NCI-H1417 (cell line): ENCODE results near the gene ATN1.

Experiments used
- DNase-seq, 3 experiments: peaks; one replicate each; lab custom pipeline; 2025; lab: John Stamatoyannopoulos, UW

Gene ATN1

DNA sequence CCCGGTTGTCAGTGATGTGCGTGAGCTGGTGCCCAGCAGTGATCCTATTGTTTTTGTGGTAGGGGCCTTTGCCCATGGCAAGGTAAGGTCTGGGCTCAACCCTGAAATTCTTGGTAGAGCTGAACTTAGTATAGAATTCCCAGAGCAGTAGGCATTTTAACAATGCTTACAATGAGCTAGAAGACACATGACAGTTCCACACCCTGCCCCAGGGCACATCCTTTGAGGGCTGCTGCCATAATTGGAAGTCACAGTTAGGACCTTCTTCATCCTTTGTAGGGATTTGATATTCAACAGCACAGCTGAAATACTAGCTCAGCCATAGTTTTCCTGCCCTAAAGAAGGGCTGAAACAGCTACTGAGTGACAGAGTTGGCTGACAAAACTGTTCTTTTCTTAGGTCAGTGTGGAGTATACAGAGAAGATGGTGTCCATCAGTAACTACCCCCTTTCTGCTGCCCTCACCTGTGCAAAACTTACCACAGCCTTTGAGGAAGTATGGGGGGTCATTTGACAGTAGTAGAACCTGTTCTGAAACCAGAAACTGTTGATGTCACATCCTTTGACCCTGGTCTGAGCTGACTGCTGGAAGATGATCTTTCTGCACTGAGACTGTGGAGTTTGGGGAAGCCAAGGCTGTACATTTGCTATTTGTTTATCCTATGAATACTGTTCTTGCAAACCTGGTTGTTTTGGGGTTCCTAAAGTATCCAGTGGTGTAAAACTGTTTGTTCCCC, 47.7 kb downstream of the ATN1 start:
- no peak for DNase-seq

DNA sequence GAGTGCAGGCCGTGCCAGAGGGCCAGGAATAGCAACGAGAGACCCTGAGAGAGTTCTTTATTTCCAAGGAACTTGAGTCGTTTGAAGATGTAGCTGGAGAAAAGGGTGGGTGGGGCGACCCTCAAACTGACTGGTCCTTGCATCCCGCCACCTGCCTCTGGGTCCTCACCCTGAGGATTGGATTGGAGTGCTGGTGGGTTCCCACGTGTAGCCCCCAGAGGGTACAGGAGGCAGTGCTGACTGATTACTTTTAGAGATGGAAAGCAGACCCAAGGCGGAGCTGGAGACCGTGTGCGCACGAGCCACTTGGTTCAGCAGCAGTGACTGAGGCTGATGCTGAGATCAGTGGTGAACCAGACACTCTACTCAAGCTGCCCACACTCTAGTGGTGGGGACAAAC, 49.9 kb downstream of the ATN1 start:
- DNase-seq, result no peak

DNA sequence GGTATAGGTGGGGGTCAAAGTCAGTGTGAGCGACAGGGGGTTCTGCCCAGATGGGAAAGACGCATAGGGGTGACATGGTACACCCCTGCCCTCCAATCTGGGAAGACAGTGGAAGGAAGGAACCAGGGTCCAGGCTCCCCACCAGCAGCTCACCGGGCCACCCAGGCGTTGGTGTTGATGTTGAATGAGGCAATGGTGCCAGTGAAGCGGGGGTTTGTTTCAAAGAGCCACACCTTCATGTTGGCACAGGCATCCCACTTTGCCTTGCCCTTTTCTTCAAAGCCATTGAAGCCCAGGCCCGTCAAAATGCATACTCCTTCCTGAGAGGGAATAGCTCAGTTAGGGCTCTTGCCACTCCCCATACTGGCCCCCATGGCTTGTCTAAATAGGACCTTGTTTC, 50.4 kb downstream of the ATN1 start:
- no peak for DNase-seq

DNA sequence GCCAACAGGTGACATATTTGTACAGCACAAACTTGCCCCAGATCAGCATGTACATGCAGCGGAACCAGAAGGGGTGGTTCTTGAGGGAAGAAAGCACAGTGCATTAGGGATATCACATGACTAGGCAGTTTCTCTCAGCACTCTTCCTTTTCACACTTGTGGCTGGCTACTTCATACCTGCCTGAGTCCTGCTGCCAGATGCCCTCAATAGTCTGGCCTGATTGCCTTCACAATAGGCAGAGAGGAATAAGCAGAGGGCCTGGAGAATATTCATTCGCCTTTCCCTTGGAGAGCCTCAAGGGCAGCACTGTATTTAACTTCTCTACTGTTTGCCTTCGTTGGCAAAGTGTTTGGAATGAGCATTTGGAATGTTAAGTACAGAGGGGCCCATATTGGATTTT, 50.9 kb downstream of the ATN1 start:
- DNase-seq, result no peak

DNA sequence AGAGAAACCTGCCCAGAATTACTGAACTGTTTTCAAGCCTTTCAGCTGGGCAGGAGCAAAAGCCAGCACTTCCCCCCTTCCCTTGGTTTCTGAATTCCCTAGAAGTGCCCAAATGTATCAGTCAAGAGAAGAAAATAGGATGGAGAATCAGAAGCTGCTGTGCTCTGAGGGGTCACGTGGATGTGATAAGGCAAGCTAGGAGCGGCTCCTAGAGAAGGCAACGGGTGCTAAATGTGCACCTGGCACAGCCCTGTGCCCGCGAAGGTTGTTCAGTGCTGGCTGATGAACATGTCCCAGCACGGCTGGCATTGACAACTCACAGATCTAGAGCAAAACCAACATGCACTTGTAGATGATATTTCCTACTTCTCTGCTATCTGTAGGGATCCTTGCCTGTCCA, 51.3 kb downstream of the ATN1 start:
- DNase-seq, result no peak

DNA sequence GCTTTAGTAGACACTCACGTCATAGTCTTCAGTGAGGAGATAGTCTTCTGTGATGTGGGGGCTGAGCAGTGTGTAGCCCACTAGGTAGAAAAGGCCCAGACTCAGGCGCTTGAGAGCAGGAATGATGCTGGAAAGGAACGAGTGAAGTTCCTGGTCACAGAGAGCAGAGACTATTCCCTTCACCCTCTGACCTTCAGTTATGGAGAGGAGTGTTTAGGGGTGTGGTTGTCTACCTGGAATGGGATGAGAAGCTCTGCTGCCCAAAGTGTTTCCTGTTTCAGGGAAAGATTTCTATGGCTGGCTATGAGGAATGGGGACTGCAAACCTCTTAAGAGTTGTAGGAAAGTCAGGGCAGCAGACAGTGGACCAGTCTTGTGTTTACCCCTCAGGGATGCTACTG, 51.7 kb downstream of the ATN1 start:
- DNase-seq, result no peak

DNA sequence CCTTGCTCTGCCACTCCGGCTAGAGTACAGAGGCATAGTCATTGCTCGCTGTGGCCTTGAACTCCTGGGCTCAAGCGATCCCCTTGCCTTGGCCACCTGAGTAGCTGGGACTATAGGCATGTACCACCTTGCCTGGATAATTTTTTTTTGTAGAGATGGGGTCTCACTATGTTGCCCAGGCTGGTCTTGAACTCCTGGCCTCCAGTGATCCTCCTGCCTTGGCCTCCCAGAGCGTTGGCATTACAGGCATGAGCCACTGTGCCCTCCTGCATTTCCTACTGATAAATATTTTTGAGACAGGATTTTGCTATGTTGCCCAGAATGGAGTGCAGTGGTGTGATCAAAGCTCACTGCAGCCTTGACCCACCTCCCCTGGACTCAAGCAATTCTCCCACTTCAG, 52.3 kb downstream of the ATN1 start:
- no peak for DNase-seq

DNA sequence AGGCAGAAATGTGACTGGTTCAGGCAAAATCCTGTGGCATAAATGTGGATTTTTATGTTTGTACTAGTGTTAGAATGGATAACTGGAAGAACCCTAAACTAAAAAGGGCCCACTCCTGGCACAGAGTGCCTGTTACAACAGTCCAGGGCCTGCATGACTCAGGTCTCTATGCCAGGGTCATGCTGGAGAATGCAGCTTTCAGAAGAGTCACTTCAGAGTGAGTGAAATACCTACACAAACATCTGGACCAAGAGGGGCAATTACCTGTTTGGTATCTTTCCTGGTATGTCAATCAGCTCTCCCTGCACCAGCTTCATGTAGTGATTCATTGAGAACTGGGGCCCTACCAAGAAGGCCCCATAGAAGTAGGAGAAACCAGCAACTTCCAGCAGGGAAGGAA, 53.0 kb downstream of the ATN1 start:
- DNase-seq, result no peak

DNA sequence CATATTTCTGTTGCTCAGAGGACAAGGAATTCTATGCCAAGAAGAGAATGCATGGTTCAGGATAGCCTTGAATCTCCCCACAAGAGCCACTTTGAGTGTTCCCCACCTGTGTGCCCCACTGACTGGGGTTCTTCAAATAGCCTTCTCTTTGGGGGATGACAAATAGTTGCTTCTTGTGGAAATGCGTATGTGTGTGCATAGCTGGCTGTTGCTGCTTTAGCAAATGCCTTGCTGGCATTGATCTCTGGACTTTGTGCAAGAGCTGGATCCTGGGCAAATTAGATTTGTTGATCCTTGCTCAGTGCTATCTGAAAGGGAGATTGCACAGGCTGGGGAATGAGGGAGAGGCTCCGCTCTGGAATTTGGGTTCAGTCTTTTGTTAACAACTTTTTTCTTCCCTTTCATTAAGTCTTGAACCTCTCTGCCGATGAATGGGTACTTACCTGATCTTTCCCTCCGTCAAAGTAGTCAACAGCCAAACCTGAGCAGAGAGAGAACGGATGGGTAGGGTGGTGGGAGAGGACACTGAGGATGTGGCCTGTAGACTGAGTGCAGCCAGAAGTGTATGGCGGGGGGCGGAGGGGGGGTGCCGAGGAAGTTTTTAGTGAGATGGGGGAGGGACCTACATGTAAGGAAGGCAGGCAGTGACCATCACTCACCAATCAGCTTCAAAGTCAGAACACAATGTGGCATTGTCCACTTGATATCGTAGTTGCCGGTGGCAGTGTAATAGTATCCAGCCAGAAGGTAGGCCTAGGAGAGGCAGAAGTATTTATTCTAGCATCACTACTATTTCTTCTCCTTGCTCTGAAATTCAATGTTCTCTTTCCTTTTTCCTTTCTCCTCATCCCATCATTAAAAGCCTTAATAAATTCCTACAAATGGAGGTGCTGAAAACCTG, 53.6 kb downstream of the ATN1 start:
- DNase-seq, result no peak

DNA sequence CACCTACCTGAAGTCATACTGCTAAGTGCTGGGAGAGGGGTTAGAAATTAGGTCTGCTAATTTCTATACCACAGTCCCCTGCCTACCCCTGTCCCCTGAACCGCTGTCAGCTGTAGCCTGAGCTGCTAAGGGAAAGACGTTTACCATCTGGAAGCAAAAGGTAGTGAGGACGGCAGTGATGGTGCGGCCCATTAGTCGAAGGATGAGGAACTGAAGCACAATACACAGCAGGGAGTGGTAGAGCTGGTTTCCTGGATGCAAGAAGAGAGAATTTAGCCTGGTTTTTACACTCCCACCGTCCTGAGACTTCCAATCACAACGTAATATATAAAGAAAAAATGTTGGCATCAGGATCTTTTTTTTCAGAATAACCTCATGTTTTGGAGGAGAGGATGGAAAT, 54.8 kb downstream of the ATN1 start:
- no peak for DNase-seq

DNA sequence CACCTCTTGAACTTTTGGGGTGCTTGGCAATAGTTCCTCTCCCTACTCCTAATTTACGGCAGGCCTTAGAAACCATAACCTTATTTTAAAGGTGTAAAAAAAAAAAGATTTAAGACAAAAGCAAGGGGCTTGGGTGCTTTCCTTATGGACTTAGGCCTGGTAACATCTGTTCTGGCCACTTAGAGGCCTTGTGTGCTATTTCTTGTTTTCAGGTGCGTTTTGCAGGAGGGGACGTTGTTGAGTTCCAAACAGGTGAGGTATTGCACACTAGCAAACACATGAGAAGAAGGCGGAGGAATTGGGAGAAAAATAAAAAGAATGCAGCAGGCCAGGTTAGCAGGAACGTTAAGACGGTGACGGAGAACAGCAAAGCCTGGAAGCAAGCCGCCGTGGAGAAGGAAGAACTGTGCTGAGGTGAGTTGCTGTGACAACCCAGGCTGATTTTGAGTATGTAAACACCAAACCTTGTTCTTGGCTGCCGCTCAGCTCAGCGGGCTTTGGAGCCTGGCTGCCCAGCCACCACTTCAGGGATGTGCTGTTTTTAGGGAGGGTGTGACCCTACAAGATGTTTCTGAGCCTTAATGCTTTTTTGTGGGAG, 60.3 kb downstream of the ATN1 start:
- no peak for DNase-seq
